Body of pancreas (tissue), 4 donors: Measurements from ENCODE around the gene PRMT6.

ENCODE experiments used
- CTCF ChIP-seq, 7 experiments: fragments of 450-650 bp in 4 of 7; fragments of 200-600 bp in 3 of 7; sonication (generic) in 3 of 7; IDR thresholded peaks; one replicate each; pipeline ENCODE4 v1.5.1; 2016 to 2019; ENCODE audit warnings: antibody characterized with exemption in 7 of 7
- POLR2A ChIP-seq, 3 donors: fragments of 450-650 bp; IDR thresholded peaks; one replicate each; pipeline ENCODE4 v1.6.1; 2016; ENCODE audit warnings: antibody characterized with exemption in 3 of 3, mild to moderate bottlenecking in 2 of 3

- TF ChIP-seq CTCF (IDR thresholded peaks at IDR 0.05) (no peak), POLR2A (IDR thresholded peaks at IDR 0.05) (no peak)
These were observed 39.2 kb downstream of the PRMT6 start for GRCh38 chr1:107095647-107096046.
